ENCODE measurements around the gene KCNQ2. TPM values are rescaled to one million over a fixed set of nuclear protein-coding genes. Genes with fewer than 3 reads are reported as not detected.
A peak's percentile ranks its signal among the peaks of the same experiment; 100 is the strongest.

The KCNQ2 gene
- total RNA-seq, 1 donor from 2014 or later: 157 TPM

DNA sequence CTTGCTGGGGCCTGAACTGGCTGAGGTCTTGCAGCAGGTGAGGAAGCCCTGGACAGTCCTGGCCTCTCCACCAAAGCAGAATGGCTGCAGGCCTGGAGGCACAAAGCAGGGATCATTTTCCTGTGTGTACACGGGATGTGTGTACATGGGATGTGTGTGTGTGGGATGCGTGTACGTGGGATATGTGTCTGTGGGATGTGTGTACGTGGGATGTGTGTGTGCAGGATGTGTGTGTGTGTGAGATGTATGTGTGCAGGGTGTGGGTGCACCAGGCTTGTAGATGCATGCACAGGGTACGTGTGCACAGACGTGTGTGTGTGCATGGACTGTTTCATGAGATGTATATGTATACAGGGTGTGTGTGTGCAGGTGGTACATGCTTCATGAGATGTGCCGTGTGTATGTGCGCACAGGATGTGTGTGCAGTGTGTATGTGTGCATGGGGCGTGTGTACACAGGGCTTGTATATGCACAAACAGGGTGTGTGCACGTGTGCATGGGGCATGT, 103.4 kb downstream of the KCNQ2 start:
- DNase-seq (ENCODE audit: low read depth, low spot score): no peak
- Mint-ChIP-seq H3K36me3 (ENCODE audit: low read depth) (no peaks in the 10 kb centered on the region), H3K4me1 (peaks cover 26% of the 10 kb centered on the region), H3K27me3 (ENCODE audit: low read depth) (peaks cover 3% of the 10 kb centered on the region), H3K27ac (ENCODE audit: unreplicated experiment) (no peak overlapping the region), H3K9me3 (no peaks in the 10 kb centered on the region), H3K4me3 (no peak overlapping the region)
- TF ChIP-seq, protein P1, sequence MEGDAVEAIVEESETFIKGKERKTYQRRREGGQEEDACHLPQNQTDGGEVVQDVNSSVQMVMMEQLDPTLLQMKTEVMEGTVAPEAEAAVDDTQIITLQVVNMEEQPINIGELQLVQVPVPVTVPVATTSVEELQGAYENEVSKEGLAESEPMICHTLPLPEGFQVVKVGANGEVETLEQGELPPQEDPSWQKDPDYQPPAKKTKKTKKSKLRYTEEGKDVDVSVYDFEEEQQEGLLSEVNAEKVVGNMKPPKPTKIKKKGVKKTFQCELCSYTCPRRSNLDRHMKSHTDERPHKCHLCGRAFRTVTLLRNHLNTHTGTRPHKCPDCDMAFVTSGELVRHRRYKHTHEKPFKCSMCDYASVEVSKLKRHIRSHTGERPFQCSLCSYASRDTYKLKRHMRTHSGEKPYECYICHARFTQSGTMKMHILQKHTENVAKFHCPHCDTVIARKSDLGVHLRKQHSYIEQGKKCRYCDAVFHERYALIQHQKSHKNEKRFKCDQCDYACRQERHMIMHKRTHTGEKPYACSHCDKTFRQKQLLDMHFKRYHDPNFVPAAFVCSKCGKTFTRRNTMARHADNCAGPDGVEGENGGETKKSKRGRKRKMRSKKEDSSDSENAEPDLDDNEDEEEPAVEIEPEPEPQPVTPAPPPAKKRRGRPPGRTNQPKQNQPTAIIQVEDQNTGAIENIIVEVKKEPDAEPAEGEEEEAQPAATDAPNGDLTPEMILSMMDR (conservative IDR thresholded peaks at IDR 0.05): no peak

DNA sequence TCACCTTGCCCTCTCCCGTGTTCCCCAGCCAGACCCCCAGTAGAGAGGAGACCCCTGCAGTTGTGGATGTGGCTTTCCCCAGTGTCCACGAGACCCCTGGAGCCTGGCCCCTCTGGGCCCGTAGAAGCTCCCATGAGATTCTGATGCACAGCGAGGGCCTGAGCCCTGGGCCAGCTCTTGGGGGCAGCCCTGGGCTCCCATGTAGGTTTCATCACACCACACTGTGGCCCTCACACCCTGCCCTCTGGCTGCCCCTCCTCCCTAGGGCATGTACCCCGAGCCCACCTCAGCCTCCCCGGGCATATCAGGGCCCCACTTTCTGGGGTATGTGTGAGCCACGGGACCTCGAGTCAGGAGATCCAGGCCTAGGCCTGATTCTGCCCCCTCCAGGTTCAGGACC, 104.3 kb downstream of the KCNQ2 start:
- Mint-ChIP-seq H3K9me3 (no peaks in the 10 kb centered on the region), H3K4me3 (no peak overlapping the region), H3K27me3 (ENCODE audit: low read depth) (peaks cover 3% of the 10 kb centered on the region), H3K4me1 (peaks cover 32% of the 10 kb centered on the region), H3K36me3 (ENCODE audit: low read depth) (no peaks in the 10 kb centered on the region), H3K27ac (ENCODE audit: unreplicated experiment) (no peak overlapping the region)
- no peak for DNase-seq (ENCODE audit: low read depth, low spot score)
- TF ChIP-seq, protein P1 (conservative IDR thresholded peaks at IDR 0.05): no peak

DNA sequence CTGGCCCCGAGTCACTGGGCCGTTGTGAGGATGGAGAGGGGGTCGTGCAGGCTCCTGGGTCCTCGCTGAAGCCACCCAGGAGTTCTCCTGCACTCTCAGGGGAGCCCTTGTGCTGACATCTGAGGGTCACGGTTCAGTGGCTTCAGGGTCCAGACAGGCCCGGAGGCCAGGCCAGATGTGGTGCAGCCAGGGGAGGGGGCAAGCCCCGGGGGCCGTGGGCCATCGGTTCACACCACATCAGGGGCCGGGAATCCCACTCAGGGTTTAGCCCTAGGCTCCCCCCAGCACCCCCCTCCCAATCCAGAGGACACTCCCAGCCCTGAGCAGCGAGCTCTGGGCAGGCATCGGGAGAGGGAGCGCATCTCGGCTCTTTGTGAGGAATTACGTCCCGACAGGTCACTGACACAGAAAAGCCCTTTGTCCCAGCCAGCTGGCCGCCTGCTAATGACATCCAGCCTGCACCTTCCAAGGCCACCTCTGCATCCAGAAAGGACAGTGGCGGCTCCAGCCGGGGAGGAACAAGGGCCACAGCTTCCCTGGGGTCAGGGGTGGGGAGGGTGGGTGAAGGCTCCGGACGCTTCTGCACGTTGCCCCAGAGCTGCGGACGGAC, 104.9 kb downstream of the KCNQ2 start:
- Mint-ChIP-seq H3K36me3 (ENCODE audit: low read depth) (no peaks in the 10 kb centered on the region), H3K4me1 (peaks cover 38% of the 10 kb centered on the region), H3K9me3 (no peaks in the 10 kb centered on the region), H3K4me3 (no peak overlapping the region), H3K27ac (ENCODE audit: unreplicated experiment) (peak overlapping the region; percentile 24), H3K27me3 (ENCODE audit: low read depth) (peaks cover 8% of the 10 kb centered on the region)
- TF ChIP-seq, protein P1 (conservative IDR thresholded peaks at IDR 0.05): no peak
- DNase-seq (ENCODE audit: low read depth, low spot score): no peak

DNA sequence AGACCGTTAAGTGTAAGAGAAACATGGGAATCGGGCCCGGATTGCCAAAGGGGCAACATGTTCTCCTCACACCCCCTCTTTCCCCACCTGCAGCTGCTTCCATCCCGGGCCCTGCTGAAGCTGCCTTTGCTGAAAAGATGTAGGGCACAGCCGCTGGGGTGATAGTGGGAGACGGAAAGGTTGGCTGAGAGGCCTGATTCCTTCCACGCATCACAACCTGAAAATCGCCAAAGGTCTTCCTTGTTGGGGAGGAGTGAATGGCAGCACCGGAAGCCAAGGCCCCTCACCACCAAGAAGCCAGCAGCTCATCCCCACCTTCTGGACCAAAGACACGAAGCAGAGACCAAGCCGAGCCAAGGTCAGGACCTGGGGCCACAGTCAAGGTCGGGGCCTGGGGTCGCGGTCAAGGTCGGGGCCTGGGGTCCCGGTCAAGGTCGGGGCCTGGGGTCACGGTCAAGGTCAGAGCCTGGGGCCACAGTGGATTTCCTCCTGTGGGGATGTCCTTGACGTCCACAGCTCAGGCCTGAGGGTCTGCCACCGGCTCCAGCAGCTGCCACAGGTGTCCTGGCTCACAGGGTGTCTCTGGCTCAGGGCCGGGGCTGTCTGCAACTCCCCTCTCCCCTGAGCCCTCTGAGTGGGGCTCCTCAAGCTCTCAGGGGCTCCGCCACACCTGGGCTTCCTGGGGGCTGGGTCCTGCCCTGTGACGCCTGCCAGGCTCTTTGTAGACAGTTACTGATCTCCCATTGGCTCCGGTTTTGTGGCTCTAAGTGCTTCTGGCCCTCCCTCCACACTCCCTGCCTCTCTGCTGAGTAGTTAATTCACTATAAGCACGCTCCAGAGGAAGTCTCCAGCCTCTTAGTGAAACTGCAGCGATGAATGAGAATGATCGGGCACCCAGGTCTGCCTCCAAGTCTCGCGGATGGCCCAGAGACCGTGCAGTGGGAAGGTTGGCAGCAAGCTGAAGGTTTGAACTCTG, 105.8 kb downstream of the KCNQ2 start:
- H3K36me3 Mint-ChIP-seq (ENCODE audit: low read depth): no peaks in the 10 kb centered on the region
- DNase-seq (ENCODE audit: low read depth, low spot score): no peak
- H3K4me1 Mint-ChIP-seq: peaks cover 41% of the 10 kb centered on the region
- H3K4me3 Mint-ChIP-seq: peak overlapping the region; percentile 61
- TF ChIP-seq, protein P1 (conservative IDR thresholded peaks at IDR 0.05): no peak
- peak overlapping the region; percentile 24 for H3K27ac Mint-ChIP-seq (ENCODE audit: unreplicated experiment)
- peaks cover 12% of the 10 kb centered on the region for H3K27me3 Mint-ChIP-seq (ENCODE audit: low read depth)
- H3K9me3 Mint-ChIP-seq: no peaks in the 10 kb centered on the region

DNA sequence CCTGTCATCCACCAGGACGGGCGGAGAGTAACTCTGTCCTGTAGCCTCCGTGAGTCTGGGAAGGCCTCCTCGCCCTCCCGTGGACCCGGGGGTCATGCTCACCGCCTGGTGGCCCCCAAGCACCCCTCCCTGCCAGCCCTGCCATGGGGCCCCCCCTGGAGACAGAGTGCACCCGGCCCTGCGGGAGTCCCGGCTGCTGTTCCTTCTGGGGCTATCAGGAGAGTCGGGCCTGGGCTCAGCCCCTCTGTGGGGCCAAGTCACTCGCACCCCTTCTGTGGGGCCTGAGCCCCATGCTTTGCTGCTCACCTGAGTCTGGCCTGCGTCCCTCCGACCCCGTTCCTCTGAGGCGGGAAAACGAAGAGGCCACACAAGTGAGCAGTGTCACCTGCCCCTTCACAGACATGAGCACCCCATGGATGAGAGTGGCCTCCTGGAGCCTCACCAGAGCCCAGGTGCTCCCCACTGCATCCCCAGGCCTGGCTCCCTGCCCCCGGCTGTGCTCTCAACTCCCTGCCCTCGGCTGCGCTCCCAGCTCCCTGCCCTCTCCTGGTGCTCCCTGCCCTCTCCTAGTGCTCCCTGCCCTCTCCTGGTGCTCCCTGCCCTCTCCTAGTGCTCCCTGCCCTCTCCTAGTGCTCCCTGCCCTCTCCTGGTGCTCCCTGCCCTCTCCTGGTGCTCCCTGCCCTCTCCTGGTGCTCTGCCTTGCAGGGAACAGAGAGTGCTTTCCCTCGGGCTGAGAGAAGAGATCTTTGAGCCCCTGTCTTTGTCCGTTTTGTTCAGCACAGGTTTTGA, 106.7 kb downstream of the KCNQ2 start:
- no peak for DNase-seq (ENCODE audit: low read depth, low spot score)
- H3K4me1 Mint-ChIP-seq: peaks cover 36% of the 10 kb centered on the region
- no peak overlapping the region for H3K4me3 Mint-ChIP-seq
- peaks cover 14% of the 10 kb centered on the region for H3K27me3 Mint-ChIP-seq (ENCODE audit: low read depth)
- no peaks in the 10 kb centered on the region for H3K9me3 Mint-ChIP-seq
- no peak overlapping the region for H3K27ac Mint-ChIP-seq (ENCODE audit: unreplicated experiment)
- no peaks in the 10 kb centered on the region for H3K36me3 Mint-ChIP-seq (ENCODE audit: low read depth)
- TF ChIP-seq, protein P1 (conservative IDR thresholded peaks at IDR 0.05): no peak
